Measurements from ENCODE around the gene GALNT4. TPM values are rescaled to one million over a fixed set of nuclear protein-coding genes. Genes with fewer than 3 reads are reported as not detected.

GALNT4 gene
- total RNA-seq, 2 experiments from 2014 or later, result 5.9 to 6.4 TPM

- POLR2A ChIA-PET, result interaction anchor here (0.7 to 3.0 kb wide), 2 partner anchors 17 to 30 kb away, joined by 4 to 9 read pairs; partner anchors contain the start of gene GALNT4
- TF ChIP-seq, protein P1, sequence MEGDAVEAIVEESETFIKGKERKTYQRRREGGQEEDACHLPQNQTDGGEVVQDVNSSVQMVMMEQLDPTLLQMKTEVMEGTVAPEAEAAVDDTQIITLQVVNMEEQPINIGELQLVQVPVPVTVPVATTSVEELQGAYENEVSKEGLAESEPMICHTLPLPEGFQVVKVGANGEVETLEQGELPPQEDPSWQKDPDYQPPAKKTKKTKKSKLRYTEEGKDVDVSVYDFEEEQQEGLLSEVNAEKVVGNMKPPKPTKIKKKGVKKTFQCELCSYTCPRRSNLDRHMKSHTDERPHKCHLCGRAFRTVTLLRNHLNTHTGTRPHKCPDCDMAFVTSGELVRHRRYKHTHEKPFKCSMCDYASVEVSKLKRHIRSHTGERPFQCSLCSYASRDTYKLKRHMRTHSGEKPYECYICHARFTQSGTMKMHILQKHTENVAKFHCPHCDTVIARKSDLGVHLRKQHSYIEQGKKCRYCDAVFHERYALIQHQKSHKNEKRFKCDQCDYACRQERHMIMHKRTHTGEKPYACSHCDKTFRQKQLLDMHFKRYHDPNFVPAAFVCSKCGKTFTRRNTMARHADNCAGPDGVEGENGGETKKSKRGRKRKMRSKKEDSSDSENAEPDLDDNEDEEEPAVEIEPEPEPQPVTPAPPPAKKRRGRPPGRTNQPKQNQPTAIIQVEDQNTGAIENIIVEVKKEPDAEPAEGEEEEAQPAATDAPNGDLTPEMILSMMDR (IDR thresholded peaks at IDR 0.05), result no peak
- Mint-ChIP-seq H3K9me3 (no peaks in the 10 kb centered on the region), H3K36me3 (ENCODE audit: low read depth) (peaks cover 28% of the 10 kb centered on the region), H3K4me1 (ENCODE audit: low read depth) (peaks cover 20% of the 10 kb centered on the region), H3K27ac (peak overlapping the region; percentile 90), H3K27me3 (no peaks in the 10 kb centered on the region), H3K4me3 (no peak overlapping the region)
- DNase-seq (peak; percentile 73), ATAC-seq (peak; percentile 92)
- CTCF ChIA-PET, result interaction anchor here (0.6 to 1.7 kb wide), 8 partner anchors 9 to 477 kb away, joined by 3 to 5 read pairs (median 4); partner anchors contain the start of gene GALNT4
- intact Hi-C loops (cut with micrococcal nuclease), result loop anchor here (2.0 kb wide), 1 partner anchor 30 kb away; the partner anchor contains the start of gene GALNT4
Observed at GRCh38 chr12:89494411-89495231, 30.0 kb downstream of the GALNT4 start.

GRCh38 chr12:89493670-89494302, 30.8 kb downstream of the GALNT4 start:
- CTCF ChIA-PET, result interaction anchor here (0.6 to 1.1 kb wide), 2 partner anchors 25 to 45 kb away, joined by 3 to 4 read pairs; no protein-coding TSS in a partner anchor
- POLR2A ChIA-PET, result interaction anchor here (0.7 to 3.0 kb wide), 2 partner anchors 17 to 31 kb away, joined by 4 to 9 read pairs; partner anchors contain the start of gene GALNT4
- Mint-ChIP-seq H3K9me3 (no peaks in the 10 kb centered on the region), H3K27ac (peak overlapping the region; percentile 40), H3K4me1 (ENCODE audit: low read depth) (peaks cover 20% of the 10 kb centered on the region), H3K36me3 (ENCODE audit: low read depth) (peaks cover 27% of the 10 kb centered on the region), H3K4me3 (no peak overlapping the region), H3K27me3 (no peaks in the 10 kb centered on the region)
- ATAC-seq (no peak), DNase-seq (no peak)
- TF ChIP-seq, protein P1 (IDR thresholded peaks at IDR 0.05), result no peak
- intact Hi-C loops (cut with micrococcal nuclease), result loop anchor here (2.0 kb wide), 1 partner anchor 31 kb away; the partner anchor contains the start of gene GALNT4

DNA sequence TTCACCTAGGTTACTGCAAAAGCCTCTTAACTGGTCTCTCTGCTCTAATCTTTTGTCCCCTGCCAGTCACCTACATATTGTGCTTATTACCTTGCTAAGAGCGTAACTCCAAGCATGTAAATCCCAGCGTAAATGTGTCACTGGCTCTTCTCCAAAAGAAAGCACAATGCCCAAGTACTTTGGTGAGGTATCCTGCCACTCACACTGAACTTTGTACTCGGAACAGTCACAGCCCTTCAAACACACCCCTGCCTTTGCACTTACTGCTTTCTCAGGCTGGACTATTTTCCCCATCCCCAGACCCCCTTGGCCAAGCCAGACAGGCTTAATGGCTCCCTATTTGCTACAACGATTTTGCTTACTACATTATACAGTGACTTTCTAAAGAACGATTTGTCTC, 31.7 kb downstream of the GALNT4 start:
- H3K27ac Mint-ChIP-seq, result no peak overlapping the region
- peaks cover 20% of the 10 kb centered on the region for H3K4me1 Mint-ChIP-seq (ENCODE audit: low read depth)
- CTCF ChIA-PET, result no interaction called here
- POLR2A ChIA-PET, result no interaction called here
- ATAC-seq (no peak), DNase-seq (no peak)
- TF ChIP-seq, protein P1 (IDR thresholded peaks at IDR 0.05), result no peak
- intact Hi-C loops (cut with micrococcal nuclease), result no loop called here
- H3K36me3 Mint-ChIP-seq (ENCODE audit: low read depth), result peaks cover 27% of the 10 kb centered on the region
- H3K9me3 Mint-ChIP-seq, result no peaks in the 10 kb centered on the region
- H3K27me3 Mint-ChIP-seq, result no peaks in the 10 kb centered on the region
- H3K4me3 Mint-ChIP-seq, result no peak overlapping the region

DNA sequence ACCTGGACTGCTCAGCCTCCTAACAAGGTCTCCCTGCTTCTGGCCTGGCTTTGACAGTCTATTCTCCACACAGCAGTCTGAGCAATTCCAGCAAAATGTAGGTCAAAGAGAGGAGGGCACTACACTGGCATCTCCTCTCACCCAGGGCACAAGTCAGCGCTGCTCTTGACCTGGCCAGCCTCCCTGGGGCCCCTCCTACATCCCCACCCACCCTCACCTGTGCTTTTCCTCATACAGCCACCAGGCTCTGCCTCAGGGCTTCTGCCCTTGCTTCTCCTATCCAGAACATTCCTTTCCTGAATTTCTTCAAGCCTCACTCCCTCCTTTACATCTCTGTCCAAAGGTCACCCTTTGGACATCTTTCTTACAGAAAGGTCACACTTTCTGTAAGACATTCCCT, 33.7 kb downstream of the GALNT4 start:
- TF ChIP-seq, protein P1 (IDR thresholded peaks at IDR 0.05), result no peak
- H3K27me3 Mint-ChIP-seq, result no peaks in the 10 kb centered on the region
- no peak for DNase-seq
- no peak overlapping the region for H3K4me3 Mint-ChIP-seq
- no peak for ATAC-seq
- peaks cover 29% of the 10 kb centered on the region for H3K36me3 Mint-ChIP-seq (ENCODE audit: low read depth)
- intact Hi-C loops (cut with micrococcal nuclease), result no loop called here
- peaks cover 20% of the 10 kb centered on the region for H3K4me1 Mint-ChIP-seq (ENCODE audit: low read depth)
- POLR2A ChIA-PET, result no interaction called here
- no peaks in the 10 kb centered on the region for H3K9me3 Mint-ChIP-seq
- no peak overlapping the region for H3K27ac Mint-ChIP-seq
- CTCF ChIA-PET, result no interaction called here

Data from activated CD8-positive, alpha-beta T cell treated with anti-CD3 and anti-CD28 coated beads for 36 hours (primary cell).